ENCODE data around the gene LYRM2.
A peak's percentile ranks its signal among the peaks of the same experiment; 100 is the strongest.

Gene LYRM2

DNA sequence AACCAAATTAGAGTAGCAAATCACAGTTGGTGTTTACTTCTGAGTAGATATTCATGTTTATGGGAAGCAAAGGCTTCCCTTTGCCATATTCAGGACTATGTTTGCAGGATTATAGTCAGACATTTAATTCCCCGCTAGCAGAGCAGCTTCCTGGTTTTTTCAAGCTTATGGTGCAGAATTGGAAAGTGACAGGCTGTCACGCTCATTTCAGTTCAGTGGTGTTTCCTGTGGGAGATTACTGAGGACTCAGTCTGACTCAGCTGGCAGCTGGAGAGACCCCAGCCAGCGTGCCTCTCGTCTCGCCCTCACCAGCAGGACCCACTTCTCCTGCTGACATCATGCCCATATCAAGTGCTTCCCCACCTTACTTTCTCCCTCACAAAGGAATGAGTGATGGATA is 85.1 kb downstream of the LYRM2 start:
- Histone ChIP-seq H3K4me3 (ENCODE audit: low read depth, low read length) (no peak overlapping the region), H3K27ac (no peak overlapping the region), H3K27me3 (ENCODE audit: insufficient read depth, low read depth, severe bottlenecking) (no peaks in the 10 kb centered on the region), H3K36me3 (no peaks in the 10 kb centered on the region), H3K9me3 (ENCODE audit: severe bottlenecking) (no peaks in the 10 kb centered on the region)
- DNase-seq: peak; percentile 47
- TF ChIP-seq, protein P1, sequence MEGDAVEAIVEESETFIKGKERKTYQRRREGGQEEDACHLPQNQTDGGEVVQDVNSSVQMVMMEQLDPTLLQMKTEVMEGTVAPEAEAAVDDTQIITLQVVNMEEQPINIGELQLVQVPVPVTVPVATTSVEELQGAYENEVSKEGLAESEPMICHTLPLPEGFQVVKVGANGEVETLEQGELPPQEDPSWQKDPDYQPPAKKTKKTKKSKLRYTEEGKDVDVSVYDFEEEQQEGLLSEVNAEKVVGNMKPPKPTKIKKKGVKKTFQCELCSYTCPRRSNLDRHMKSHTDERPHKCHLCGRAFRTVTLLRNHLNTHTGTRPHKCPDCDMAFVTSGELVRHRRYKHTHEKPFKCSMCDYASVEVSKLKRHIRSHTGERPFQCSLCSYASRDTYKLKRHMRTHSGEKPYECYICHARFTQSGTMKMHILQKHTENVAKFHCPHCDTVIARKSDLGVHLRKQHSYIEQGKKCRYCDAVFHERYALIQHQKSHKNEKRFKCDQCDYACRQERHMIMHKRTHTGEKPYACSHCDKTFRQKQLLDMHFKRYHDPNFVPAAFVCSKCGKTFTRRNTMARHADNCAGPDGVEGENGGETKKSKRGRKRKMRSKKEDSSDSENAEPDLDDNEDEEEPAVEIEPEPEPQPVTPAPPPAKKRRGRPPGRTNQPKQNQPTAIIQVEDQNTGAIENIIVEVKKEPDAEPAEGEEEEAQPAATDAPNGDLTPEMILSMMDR (IDR thresholded peaks at IDR 0.05; ENCODE audit: low read depth, low read length): no peak

GRCh38 chr6:89547281-89547680 is 91.3 kb downstream of the LYRM2 start:
- H3K36me3 ChIP-seq: no peaks in the 10 kb centered on the region
- H3K9me3 ChIP-seq (ENCODE audit: severe bottlenecking): no peaks in the 10 kb centered on the region
- TF ChIP-seq, protein P1 (IDR thresholded peaks at IDR 0.05; ENCODE audit: low read depth, low read length): no peak
- H3K27me3 ChIP-seq (ENCODE audit: insufficient read depth, low read depth, severe bottlenecking): no peaks in the 10 kb centered on the region
- H3K27ac ChIP-seq: no peak overlapping the region
- no peak for DNase-seq
- no peak overlapping the region for H3K4me3 ChIP-seq (ENCODE audit: low read depth, low read length)

- Histone ChIP-seq H3K27ac (no peak overlapping the region), H3K4me3 (ENCODE audit: low read depth, low read length) (no peak overlapping the region), H3K27me3 (ENCODE audit: insufficient read depth, low read depth, severe bottlenecking) (no peaks in the 10 kb centered on the region), H3K9me3 (ENCODE audit: severe bottlenecking) (no peaks in the 10 kb centered on the region), H3K36me3 (no peaks in the 10 kb centered on the region)
- DNase-seq: no peak
- TF ChIP-seq, protein P1 (IDR thresholded peaks at IDR 0.05; ENCODE audit: low read depth, low read length): no peak
Observed at GRCh38 chr6:89542866-89543265, 95.7 kb downstream of the LYRM2 start.

DNA sequence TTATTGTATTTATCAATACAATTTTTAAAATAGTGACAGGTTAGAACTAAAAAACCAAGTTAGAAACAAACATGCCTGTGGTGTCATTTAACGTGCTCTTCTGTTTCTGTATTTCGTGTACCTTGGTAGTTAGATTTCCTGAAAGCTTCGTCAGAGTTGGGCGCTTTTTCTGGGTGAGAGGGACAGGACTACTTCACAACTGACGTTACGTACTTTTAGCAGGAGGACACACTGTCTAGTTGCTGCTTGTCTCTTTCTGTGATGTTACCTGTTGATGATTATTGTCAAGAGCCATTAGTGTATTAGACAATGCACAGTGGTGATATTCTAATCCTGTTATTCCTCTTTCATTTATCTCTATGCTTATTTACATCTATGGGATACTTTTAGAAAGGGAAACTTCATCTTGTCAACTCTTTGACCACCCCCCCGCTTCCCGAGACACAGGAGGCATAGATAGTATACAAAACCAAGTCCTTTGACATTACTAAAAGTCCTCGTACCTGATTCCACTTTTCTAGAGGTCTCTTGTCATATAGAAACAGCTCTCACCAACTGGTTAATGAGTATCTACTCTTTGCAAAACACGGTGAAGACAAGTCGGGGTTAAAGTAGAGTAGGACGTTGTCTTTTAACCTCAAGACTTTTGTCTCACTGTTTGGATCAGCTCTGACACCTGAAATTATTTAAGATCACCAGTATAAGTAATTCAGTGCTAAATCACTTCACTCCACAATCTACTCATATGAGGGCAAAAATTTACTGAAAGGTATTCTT is 96.3 kb downstream of the LYRM2 start:
- no peak for DNase-seq
- Histone ChIP-seq H3K9me3 (ENCODE audit: severe bottlenecking) (no peaks in the 10 kb centered on the region), H3K27ac (no peak overlapping the region)

GRCh38 chr6:89539779-89540178 is 98.8 kb downstream of the LYRM2 start:
- Histone ChIP-seq H3K9me3 (ENCODE audit: severe bottlenecking) (no peaks in the 10 kb centered on the region), H3K4me3 (ENCODE audit: low read depth, low read length) (no peak overlapping the region), H3K36me3 (no peaks in the 10 kb centered on the region), H3K27me3 (ENCODE audit: insufficient read depth, low read depth, severe bottlenecking) (no peaks in the 10 kb centered on the region), H3K27ac (no peak overlapping the region)
- DNase-seq: no peak
- TF ChIP-seq, protein P1 (IDR thresholded peaks at IDR 0.05; ENCODE audit: low read depth, low read length): no peak

More for the DNA sequence above, 96.3 kb downstream of the LYRM2 start:
- no peak overlapping the region for H3K4me3 ChIP-seq (ENCODE audit: low read depth, low read length)
- TF ChIP-seq, protein P1 (IDR thresholded peaks at IDR 0.05; ENCODE audit: low read depth, low read length): no peak
- no peaks in the 10 kb centered on the region for H3K27me3 ChIP-seq (ENCODE audit: insufficient read depth, low read depth, severe bottlenecking)
- no peaks in the 10 kb centered on the region for H3K36me3 ChIP-seq

GRCh38 chr6:89536231-89536630 is 102.3 kb downstream of the LYRM2 start:
- Histone ChIP-seq H3K27me3 (ENCODE audit: insufficient read depth, low read depth, severe bottlenecking) (no peaks in the 10 kb centered on the region), H3K36me3 (no peaks in the 10 kb centered on the region), H3K27ac (no peak overlapping the region), H3K4me3 (ENCODE audit: low read depth, low read length) (no peak overlapping the region), H3K9me3 (ENCODE audit: severe bottlenecking) (no peaks in the 10 kb centered on the region)
- no peak for DNase-seq
- TF ChIP-seq, protein P1 (IDR thresholded peaks at IDR 0.05; ENCODE audit: low read depth, low read length): peak; percentile 32

All from WERI-Rb-1 (cell line).